ENCODE results near the gene AANAT.
A peak's percentile ranks its signal among the peaks of the same experiment; 100 is the strongest.

The AANAT gene

DNA sequence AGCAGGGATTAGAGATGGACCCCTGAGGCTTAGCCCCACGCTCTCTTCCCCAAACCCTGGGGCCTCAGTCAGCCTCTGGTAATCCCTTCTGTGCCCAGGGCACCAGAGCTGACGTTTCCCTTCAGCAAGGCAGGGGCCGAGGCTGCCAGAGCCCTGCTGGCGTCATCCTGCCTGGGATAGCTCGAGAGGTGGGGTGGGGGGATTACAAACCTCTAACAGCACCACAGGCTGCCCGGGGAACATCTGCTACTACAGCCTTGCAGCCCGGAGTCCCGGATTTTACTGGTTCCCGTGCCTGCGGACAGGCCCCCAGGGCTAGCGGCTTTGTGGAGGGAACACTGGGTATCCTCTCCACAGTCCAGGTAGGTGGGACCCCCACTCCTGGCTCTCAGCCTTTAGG is at the start of gene AANAT:
AANAT (plus strand) TSS at position 238 of the 400 bp plus-strand sequence. CDS start 1,144 bp downstream, outside the sequence.
- Histone ChIP-seq H3K4me3 (ENCODE audit: low read length, poor library complexity, severe bottlenecking) (no peak within 1 kb of the TSS), H3K36me3 (ENCODE audit: insufficient read depth, low read length) (no peaks in the 10 kb centered on the region), H3K79me2 (ENCODE audit: insufficient read depth, low read length) (no peaks in the 10 kb centered on the region), H3K9me2 (replicated peaks; ENCODE audit: low read depth, low read length) (no peaks in the 10 kb centered on the region), H3K4me1 (ENCODE audit: insufficient read depth, low read length, poor library complexity, severe bottlenecking) (no peaks in the 10 kb centered on the region), H3F3A (ENCODE audit: low read depth) (no peaks in the 10 kb centered on the region), H2AFZ (ENCODE audit: low read length) (no peak within 1 kb of the TSS), H3K9ac (ENCODE audit: low read depth, low read length, poor library complexity, severe bottlenecking) (peak within 1 kb of the TSS; percentile 26), H3K9me3 (ENCODE audit: insufficient read depth, low read depth, low read length) (no peaks in the 10 kb centered on the region), H4K20me1 (ENCODE audit: insufficient read depth, low read length, poor library complexity, severe bottlenecking) (no peaks in the 10 kb centered on the region), H3K27me3 (ENCODE audit: insufficient read depth, low read length, poor library complexity, severe bottlenecking) (no peaks in the 10 kb centered on the region), H3K4me2 (ENCODE audit: low read depth, low read length, poor library complexity, severe bottlenecking) (no peak within 1 kb of the TSS)
- TF ChIP-seq, protein P1, sequence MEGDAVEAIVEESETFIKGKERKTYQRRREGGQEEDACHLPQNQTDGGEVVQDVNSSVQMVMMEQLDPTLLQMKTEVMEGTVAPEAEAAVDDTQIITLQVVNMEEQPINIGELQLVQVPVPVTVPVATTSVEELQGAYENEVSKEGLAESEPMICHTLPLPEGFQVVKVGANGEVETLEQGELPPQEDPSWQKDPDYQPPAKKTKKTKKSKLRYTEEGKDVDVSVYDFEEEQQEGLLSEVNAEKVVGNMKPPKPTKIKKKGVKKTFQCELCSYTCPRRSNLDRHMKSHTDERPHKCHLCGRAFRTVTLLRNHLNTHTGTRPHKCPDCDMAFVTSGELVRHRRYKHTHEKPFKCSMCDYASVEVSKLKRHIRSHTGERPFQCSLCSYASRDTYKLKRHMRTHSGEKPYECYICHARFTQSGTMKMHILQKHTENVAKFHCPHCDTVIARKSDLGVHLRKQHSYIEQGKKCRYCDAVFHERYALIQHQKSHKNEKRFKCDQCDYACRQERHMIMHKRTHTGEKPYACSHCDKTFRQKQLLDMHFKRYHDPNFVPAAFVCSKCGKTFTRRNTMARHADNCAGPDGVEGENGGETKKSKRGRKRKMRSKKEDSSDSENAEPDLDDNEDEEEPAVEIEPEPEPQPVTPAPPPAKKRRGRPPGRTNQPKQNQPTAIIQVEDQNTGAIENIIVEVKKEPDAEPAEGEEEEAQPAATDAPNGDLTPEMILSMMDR (conservative IDR thresholded peaks at IDR 0.05; ENCODE audit: low read length): no peak
- no peak for TF ChIP-seq EZH2phosphoT487 (IDR thresholded peaks at IDR 0.05; ENCODE audit: borderline replicate concordance)

DNA sequence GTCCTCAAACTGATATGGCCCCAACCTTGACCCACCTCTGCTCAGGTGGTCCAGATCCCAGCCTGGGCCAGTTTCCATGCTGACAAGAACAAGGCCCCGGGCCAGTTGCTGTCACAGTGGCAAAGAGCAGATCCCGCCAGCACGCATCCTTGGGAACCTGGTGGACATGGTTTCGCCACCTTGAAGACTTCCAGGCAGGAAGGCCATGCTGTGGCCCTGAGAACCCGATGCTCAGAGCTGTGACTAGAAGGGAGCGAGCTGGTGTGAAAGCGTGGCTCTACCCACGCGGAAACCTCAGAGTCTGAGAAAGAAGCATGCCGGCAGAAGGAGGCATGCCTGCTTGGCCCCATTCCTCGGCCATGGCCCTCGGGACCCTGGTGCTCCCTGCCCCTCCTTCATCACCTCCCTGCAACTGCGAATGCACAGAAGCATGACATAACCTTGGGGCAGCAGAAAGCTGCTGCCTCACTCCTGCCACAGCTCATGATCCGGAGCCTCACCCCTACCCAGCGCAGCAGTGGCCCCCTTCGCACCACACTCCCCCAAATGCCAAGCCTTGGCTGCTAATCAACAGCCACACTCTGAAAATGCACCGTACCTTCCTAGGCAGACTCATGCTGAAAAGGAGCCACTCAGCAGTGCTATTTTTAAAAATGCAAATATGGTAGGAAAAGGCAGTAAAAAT is 47.7 kb upstream of the AANAT start:
- Histone ChIP-seq H4K20me1 (ENCODE audit: insufficient read depth, low read length, poor library complexity, severe bottlenecking) (peaks cover 20% of the 10 kb centered on the region), H2AFZ (ENCODE audit: low read length) (no peak overlapping the region), H3K36me3 (ENCODE audit: insufficient read depth, low read length) (peaks cover 19% of the 10 kb centered on the region; the same call in 1 of the 2 replicates), H3K9me3 (ENCODE audit: insufficient read depth, low read depth, low read length) (no peaks in the 10 kb centered on the region), H3K4me3 (ENCODE audit: low read length, poor library complexity, severe bottlenecking) (no peak overlapping the region), H3K4me1 (ENCODE audit: insufficient read depth, low read length, poor library complexity, severe bottlenecking) (no peaks in the 10 kb centered on the region), H3K9me2 (replicated peaks; ENCODE audit: low read depth, low read length) (no peaks in the 10 kb centered on the region), H3K9ac (ENCODE audit: low read depth, low read length, poor library complexity, severe bottlenecking) (no peak overlapping the region), H3K4me2 (ENCODE audit: low read depth, low read length, poor library complexity, severe bottlenecking) (no peak overlapping the region), H3F3A (ENCODE audit: low read depth) (no peaks in the 10 kb centered on the region), H3K79me2 (ENCODE audit: insufficient read depth, low read length) (peaks cover 87% of the 10 kb centered on the region), H3K27me3 (ENCODE audit: insufficient read depth, low read length, poor library complexity, severe bottlenecking) (no peaks in the 10 kb centered on the region)
- TF ChIP-seq EZH2phosphoT487 (IDR thresholded peaks at IDR 0.05; ENCODE audit: borderline replicate concordance): no peak
- TF ChIP-seq, protein P1 (conservative IDR thresholded peaks at IDR 0.05; ENCODE audit: low read length): no peak

DNA sequence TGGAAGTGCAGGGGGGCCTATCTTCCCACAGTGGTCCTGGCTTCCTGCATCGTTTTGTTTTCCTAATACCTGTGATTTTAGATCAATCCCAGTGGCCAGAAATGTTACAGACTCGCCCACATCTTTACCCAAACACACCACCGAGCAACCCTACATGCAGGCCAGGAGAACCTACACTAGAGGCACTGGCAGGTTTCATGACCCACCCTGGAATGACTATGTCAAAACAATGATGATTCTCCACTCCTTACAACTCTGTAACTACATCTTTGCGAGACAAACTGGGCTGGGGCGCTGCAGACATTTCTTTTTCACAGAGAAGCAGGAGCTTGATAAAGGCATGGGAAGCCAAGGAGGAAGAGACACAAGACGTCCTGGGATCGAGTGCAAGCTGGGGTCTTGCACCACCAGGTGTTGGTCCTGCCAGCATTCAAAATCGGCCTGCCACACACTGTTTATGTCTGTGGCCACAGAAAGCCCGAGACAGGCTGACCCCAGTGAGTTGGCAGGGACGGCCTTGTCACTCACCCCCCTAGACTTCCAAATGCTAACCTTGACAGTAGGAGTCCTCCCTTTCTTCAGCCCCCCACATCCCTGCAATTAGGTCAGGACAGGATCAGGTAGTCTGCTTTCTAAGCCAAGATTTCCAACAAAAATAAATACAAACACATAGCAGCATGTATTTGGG is 46.9 kb upstream of the AANAT start:
- no peaks in the 10 kb centered on the region for H3F3A ChIP-seq (ENCODE audit: low read depth)
- H3K9me2 ChIP-seq (replicated peaks; ENCODE audit: low read depth, low read length): no peaks in the 10 kb centered on the region
- no peaks in the 10 kb centered on the region for H3K9me3 ChIP-seq (ENCODE audit: insufficient read depth, low read depth, low read length)
- H2AFZ ChIP-seq (ENCODE audit: low read length): no peak overlapping the region
- H3K4me2 ChIP-seq (ENCODE audit: low read depth, low read length, poor library complexity, severe bottlenecking): no peak overlapping the region
- H3K27me3 ChIP-seq (ENCODE audit: insufficient read depth, low read length, poor library complexity, severe bottlenecking): no peaks in the 10 kb centered on the region
- TF ChIP-seq, protein P1 (conservative IDR thresholded peaks at IDR 0.05; ENCODE audit: low read length): no peak
- TF ChIP-seq EZH2phosphoT487 (IDR thresholded peaks at IDR 0.05; ENCODE audit: borderline replicate concordance): no peak
- no peak overlapping the region for H3K4me3 ChIP-seq (ENCODE audit: low read length, poor library complexity, severe bottlenecking)
- H3K9ac ChIP-seq (ENCODE audit: low read depth, low read length, poor library complexity, severe bottlenecking): no peak overlapping the region
- peaks cover 19% of the 10 kb centered on the region; the same call in 1 of the 2 replicates for H3K36me3 ChIP-seq (ENCODE audit: insufficient read depth, low read length)
- peaks cover 84% of the 10 kb centered on the region for H3K79me2 ChIP-seq (ENCODE audit: insufficient read depth, low read length)
- H3K4me1 ChIP-seq (ENCODE audit: insufficient read depth, low read length, poor library complexity, severe bottlenecking): no peaks in the 10 kb centered on the region
- H4K20me1 ChIP-seq (ENCODE audit: insufficient read depth, low read length, poor library complexity, severe bottlenecking): peaks cover 17% of the 10 kb centered on the region
